RWPE2 (cell line): ENCODE data around the gene UCP3.

Source experiments
- ATAC-seq: fragments of 200-7000 bp; cut with Tn5 transposase; 3 replicates; pipeline ENCODE4 v1.9.1; 2021; ENCODE audit warnings: low read depth
- DNase-seq: peaks from one replicate; pipeline ENCODE4 v3.0.0-alpha.2; 2020; ENCODE audit warnings: low spot score
- H3K27ac ChIP-seq: fragments of 450-650 bp; 2 replicates; pipeline ENCODE4 v1.5.1; 2017; ENCODE audit warnings: mild to moderate bottlenecking; ENCODE audit not compliant: poor library complexity, severe bottlenecking
- H3K27me3 ChIP-seq: fragments of 250-450 bp; sonication (Bioruptor Pico); 2 replicates; pipeline ENCODE4 v1.5.1; 2021; ENCODE audit warnings: mild to moderate bottlenecking, moderate library complexity; ENCODE audit not compliant: insufficient read depth, poor library complexity, severe bottlenecking
- H3K36me3 ChIP-seq: fragments of 250-450 bp; sonication (Bioruptor Pico); 2 replicates; pipeline ENCODE4 v1.5.1; 2020; ENCODE audit warnings: low read depth, mild to moderate bottlenecking, moderate library complexity
- H3K4me1 ChIP-seq: fragments of 250-450 bp; sonication (Bioruptor Pico); 2 replicates; pipeline ENCODE4 v1.5.1; 2021; ENCODE audit warnings: mild to moderate bottlenecking, moderate library complexity; ENCODE audit not compliant: insufficient read depth, poor library complexity, severe bottlenecking
- H3K4me3 ChIP-seq: fragments of 250-450 bp; sonication (Bioruptor Pico); 2 replicates; pipeline ENCODE4 v1.5.1; 2021; ENCODE audit warnings: mild to moderate bottlenecking, moderate library complexity; ENCODE audit not compliant: severe bottlenecking
- H3K9me3 ChIP-seq: fragments of 250-450 bp; sonication (Bioruptor Pico); 2 replicates; pipeline ENCODE4 v1.5.1; 2021; ENCODE audit warnings: mild to moderate bottlenecking, moderate library complexity; ENCODE audit not compliant: severe bottlenecking
- TF ChIP-seq, protein P1 (sequence below): fragments of 450-650 bp; IDR thresholded peaks from one replicate; pipeline ENCODE4 v1.5.1; 2017; ENCODE audit warnings: mild to moderate bottlenecking, moderate library complexity; ENCODE audit not compliant: poor library complexity, severe bottlenecking

UCP3 gene

DNA sequence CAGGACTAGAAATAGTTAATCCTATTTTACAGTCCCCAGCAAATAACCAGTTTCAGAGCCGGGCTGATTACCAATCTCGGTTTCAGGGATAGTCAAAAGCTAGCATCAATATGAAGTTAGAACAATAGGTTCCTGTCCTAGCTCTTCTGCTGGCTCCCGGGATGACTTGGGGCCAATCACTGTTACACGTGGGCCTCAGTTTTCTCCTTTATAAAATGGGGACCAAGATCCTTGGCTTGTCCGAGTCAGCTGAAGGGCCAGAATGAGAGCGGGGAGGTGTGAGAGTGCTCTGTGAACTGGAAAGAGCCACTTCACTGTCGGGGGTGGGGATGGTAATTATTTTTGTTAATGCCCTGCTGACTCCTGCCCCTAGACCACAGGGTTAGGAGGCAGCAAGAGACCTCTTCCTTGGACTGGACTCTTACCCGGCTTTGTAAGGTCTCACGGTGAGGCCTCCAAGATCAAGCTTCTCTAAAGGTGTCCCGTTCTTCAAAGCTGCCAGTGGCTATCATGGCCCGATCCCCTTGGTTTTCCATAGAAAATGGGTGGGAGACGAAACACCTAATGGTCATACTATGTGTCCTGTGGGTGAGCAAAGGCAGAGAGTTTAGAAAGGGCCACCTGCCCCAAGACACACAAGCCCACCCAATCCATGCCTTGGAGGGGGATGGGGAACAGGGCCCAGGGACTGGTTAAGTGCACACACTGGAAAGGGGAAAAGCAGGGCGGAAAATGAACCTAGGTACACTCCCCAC is 27.7 kb downstream of the UCP3 start:
- Histone ChIP-seq H3K9me3 (no peaks in the 10 kb centered on the region), H3K27ac (no peak overlapping the region), H3K27me3 (no peaks in the 10 kb centered on the region), H3K36me3 (no peaks in the 10 kb centered on the region), H3K4me1 (peaks cover 11% of the 10 kb centered on the region), H3K4me3 (no peak overlapping the region)
- no peak for DNase-seq
- ATAC-seq, result no peak
- TF ChIP-seq, protein P1, sequence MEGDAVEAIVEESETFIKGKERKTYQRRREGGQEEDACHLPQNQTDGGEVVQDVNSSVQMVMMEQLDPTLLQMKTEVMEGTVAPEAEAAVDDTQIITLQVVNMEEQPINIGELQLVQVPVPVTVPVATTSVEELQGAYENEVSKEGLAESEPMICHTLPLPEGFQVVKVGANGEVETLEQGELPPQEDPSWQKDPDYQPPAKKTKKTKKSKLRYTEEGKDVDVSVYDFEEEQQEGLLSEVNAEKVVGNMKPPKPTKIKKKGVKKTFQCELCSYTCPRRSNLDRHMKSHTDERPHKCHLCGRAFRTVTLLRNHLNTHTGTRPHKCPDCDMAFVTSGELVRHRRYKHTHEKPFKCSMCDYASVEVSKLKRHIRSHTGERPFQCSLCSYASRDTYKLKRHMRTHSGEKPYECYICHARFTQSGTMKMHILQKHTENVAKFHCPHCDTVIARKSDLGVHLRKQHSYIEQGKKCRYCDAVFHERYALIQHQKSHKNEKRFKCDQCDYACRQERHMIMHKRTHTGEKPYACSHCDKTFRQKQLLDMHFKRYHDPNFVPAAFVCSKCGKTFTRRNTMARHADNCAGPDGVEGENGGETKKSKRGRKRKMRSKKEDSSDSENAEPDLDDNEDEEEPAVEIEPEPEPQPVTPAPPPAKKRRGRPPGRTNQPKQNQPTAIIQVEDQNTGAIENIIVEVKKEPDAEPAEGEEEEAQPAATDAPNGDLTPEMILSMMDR, result no peak

DNA sequence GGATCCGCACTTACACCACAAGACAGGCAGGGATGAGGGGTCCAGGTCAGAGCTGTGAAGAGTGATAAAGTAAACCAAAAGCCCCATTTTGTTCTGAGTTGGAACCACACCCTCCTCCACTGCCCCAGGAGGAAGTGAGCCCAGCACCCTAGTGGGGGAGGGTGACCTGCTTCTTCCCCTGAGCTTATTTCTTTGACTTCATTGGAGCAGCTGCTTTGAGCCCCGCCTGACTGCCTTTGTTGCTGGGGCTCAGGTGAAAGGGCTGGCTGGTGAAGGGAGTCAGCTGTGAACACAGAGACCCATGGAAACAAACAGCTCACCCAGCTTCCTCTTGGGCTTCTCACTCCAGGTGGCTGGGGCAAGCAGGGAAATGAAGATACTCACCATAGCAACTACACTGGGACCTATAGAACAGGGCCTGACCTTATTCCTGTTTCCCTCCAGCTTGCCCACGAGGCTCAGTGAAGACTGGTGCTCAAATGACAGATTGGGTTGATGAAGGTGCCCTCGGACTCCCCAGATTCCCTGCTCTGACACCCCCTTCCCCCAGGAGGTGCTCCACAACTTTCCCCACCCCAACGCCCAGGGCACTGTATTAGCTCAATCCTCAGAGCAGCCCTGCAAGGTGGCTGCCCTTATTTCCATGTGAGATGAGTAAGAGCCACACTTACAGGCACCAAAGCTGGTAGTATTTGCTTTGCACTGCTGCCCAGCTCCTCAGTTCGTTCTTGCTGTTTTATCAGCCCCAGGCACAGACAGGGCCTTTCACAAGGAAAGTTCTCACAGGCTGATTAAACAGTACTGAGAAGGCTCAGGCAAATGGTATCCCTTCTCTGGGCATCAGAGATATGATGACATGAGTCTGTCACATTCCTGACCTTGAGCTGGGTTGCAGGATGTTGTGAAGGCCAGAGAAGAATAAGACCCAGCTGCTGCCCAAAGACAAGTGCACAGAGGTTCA is 28.6 kb downstream of the UCP3 start:
- no peak for DNase-seq
- H3K4me3 ChIP-seq, result no peak overlapping the region
- no peaks in the 10 kb centered on the region for H3K27me3 ChIP-seq
- H3K27ac ChIP-seq, result peak overlapping the region; percentile 9
- peaks cover 11% of the 10 kb centered on the region for H3K4me1 ChIP-seq
- TF ChIP-seq, protein P1, result no peak
- no peaks in the 10 kb centered on the region for H3K36me3 ChIP-seq
- no peaks in the 10 kb centered on the region for H3K9me3 ChIP-seq
- ATAC-seq, result no peak

DNA sequence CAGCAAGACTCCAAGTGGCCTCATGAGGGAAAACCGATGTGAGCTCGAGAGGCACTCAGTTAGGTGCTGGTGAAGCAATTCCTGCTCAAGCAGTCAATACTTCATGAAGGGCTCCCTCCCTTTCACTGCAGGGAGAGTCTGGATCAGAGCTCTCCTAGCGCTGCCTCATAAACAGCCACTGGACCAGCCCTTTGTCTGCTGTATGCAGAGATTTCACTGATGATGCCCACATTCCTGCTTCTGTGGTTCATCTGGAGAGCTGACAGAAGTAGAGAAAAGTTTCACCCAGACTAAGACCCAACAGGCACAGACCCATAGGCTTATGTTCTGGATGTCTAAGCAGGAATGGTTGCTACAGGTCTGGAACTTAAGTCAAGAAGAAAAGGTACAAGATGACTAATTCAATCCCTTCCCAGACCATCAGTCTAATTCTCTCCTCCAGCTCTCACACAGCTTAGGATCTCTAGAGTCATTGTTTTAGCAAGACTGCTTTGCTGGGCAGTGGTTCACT is 30.3 kb downstream of the UCP3 start:
- TF ChIP-seq, protein P1, result no peak
- no peak overlapping the region for H3K27ac ChIP-seq
- ATAC-seq (no peak), DNase-seq (no peak)
- H3K9me3 ChIP-seq, result no peaks in the 10 kb centered on the region
- no peaks in the 10 kb centered on the region for H3K36me3 ChIP-seq
- H3K4me1 ChIP-seq, result peaks cover 11% of the 10 kb centered on the region
- H3K4me3 ChIP-seq, result no peak overlapping the region
- H3K27me3 ChIP-seq, result no peaks in the 10 kb centered on the region

DNA sequence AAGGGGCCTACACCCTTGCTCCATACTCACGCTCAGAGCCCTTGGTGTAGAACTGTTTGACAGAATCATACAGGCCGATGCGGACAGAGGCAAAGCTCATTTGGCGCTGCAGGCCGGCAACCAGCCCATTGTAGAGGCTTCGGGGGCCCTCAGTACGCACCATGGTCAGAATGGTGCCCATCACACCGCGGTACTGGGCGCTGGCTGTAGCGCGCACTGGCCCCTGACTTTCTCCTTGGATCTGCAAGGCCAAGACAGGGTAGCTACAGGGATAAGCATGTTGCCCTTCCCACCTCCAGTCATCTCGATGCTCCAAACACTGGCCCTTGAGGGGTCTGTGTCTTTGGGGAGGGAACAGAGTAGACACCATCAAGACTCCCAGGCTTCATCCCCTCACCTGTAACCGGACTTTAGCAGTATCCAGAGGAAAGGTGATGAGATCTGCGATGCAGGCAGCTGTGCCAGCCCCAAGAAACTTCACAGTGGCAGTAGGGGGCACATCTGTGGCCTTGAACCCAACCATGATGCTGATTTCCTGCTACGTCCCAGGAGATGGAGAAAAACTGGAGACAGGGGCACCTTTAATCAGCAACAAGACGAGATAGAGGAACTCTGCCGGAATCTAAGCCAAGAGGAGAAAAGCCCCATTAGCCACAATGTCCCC is 30.9 kb downstream of the UCP3 start:
- Histone ChIP-seq H3K4me3 (no peak overlapping the region), H3K9me3 (no peaks in the 10 kb centered on the region), H3K36me3 (no peaks in the 10 kb centered on the region), H3K27me3 (no peaks in the 10 kb centered on the region), H3K27ac (no peak overlapping the region), H3K4me1 (peaks cover 11% of the 10 kb centered on the region)
- ATAC-seq (no peak), DNase-seq (no peak)
- TF ChIP-seq, protein P1, result no peak
